Thyroid gland (tissue), 4 donors: ENCODE data around the gene ARHGEF38.

Experiments used
- CTCF ChIP-seq, 6 experiments: fragments of 200-600 bp in 3 of 6; fragments of 450-650 bp in 3 of 6; sonication (generic) in 3 of 6; IDR thresholded peaks; one replicate each; pipeline ENCODE4 v1.5.1; 2016 to 2019; ENCODE audit warnings: antibody characterized with exemption in 6 of 6, mild to moderate bottlenecking in 2 of 6, inconsistent platforms in 1 of 6, moderate library complexity in 1 of 6
- POLR2A ChIP-seq, 2 donors: fragments of 450-650 bp; IDR thresholded peaks; one replicate each; pipeline ENCODE4 v1.6.1; 2017; ENCODE audit warnings: antibody characterized with exemption in 2 of 2, mild to moderate bottlenecking in 2 of 2, moderate library complexity in 1 of 2

- no peak for TF ChIP-seq CTCF (IDR thresholded peaks at IDR 0.05)
- no peak for TF ChIP-seq POLR2A (IDR thresholded peaks at IDR 0.05)
These were observed 91.8 kb downstream of the ARHGEF38 start for GRCh38 chr4:105644257-105644656.
